Stimulated activated CD8-positive, alpha-beta memory T cell treated with anti-CD3 and anti-CD28 coated beads, Interleukin-15, amount 100 ng/mL, for 24 hours (primary cell): ENCODE results near the gene SOHLH1.

Source experiments
- DNase-seq: peaks from one replicate; pipeline ENCODE4 v3.0.0-alpha.2; 2020; ENCODE audit warnings: low read depth

Gene SOHLH1

DNA sequence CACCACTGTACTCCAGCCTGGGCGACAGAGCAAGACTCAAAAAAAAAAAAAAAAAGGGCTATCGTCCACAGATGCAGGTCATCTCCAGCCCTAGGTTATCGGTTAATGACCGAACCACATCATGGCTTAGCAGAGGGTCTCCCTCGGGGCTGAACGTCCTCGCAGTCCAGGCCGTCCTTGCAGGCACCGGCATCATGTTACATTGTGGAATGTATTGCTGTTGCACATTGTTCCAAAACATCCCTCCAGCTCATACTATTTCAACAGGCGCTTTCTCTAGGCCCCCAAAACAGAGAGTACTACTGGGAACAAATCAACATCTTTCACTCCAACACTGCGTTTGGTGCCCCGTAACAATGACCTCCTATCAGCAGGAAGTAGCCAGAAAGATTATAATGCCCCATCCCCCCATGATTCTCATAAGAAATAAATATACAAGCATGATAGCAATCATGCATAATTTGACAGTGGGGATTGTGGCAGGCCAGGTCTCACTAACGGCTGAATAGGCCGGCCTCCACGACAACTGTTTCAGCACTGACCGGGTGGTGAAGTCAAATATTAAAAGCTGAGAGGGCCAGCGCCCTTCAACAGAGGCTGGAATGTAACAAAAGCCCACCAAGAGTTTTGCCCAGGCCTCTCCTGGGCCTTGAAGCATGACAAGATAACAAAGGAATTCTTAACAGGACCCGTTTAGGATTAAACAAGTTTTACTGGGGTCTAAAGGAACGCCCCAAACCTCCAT is 37.3 kb downstream of the SOHLH1 start:
- no peak for DNase-seq

DNA sequence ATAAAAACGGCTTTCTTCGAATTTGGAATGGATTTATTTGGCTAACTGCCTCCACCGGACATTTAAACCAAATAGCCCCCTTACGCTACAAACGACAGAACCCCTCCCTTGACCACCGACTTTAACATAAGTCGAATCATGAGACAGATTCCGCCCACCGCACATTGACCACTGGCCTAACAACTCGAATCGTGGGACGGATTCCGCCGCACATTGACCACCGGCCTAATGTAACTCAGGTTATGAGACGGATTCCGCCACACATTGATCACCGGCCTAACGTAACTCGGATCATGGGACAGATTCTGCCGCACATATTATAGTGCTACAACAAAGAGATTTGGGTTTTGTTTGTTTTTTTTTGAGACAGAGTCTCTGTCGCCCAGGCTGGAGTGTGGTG is 38.9 kb downstream of the SOHLH1 start:
- no peak for DNase-seq

DNA sequence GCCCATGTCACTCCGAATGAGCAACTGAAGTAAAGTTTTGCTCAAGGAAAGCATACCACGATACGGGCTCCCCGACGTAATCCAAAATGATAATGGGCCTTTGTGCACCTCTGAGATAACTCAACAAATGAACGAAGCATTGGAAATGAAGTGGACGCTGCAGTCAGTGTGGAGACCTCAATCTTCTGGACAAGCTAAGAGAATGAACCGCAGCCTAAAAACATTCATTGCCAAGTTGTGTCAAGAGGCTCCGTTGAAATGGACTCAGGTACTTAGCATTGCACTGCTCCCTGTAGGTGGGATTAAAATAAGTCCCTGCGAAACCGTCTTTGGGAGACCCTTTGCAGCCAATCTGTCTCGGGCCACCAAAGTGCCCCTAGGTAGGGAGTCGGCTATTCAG is 40.0 kb downstream of the SOHLH1 start:
- DNase-seq, result no peak

DNA sequence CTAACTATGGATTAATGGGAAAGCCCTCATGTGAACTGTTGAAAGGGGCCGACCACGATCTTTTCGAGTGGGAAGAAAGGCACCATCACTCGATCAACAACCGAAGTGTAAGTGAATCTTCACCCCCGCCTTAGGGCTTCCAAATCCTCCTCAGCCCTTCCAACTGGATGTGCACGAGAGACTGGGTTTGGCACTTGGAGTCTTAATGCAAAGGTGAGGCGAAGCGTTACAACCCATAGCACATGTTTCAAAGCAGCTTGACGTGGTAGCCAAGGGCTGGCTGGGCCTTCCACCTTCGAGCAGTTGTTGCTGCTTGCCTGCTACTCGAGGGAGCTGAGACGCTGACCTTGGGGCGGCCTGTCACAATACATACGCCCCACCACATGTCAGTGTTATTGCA is 41.9 kb downstream of the SOHLH1 start:
- no peak for DNase-seq

DNA sequence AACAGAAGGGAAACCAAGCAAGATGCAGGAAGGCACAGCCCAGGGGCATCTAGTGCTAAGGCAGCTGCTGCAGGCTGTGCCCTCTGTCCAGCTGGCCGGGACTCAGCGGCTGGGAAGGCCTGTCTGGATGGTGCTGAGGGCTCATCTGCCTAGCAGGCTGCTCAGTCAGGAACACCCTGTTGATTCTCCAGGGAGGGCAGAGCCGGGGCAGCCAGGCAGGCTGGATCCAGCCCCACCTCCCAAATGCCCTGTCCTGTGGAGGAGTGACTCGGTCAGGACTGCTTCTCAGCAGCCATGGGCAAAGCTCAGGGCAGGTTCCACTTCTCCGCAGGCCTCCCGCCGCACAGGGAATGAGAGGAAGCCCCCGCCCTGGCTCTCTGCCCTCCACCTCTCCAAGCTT is 44.0 kb downstream of the SOHLH1 start:
- DNase-seq, result no peak

DNA sequence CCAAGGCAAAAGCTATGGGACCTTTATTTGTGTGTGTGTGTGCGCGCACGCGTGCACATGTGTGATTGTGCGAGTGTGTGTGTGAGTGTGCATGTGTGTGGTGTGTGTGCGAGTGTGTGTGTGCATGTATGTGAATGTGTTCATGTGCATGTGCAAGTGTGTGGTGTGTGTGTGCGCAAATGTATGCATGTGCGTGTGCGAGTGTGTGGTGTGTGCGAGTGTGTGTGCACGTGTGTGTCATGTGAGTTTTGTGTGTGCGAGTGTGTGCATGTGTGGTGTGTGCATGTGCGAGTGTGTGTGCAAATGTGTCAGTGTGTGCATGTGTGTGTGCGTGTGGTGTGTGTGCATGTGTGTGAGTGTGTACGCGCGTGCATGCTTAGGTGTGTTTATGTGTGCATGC is 48.9 kb downstream of the SOHLH1 start:
- no peak for DNase-seq

DNA sequence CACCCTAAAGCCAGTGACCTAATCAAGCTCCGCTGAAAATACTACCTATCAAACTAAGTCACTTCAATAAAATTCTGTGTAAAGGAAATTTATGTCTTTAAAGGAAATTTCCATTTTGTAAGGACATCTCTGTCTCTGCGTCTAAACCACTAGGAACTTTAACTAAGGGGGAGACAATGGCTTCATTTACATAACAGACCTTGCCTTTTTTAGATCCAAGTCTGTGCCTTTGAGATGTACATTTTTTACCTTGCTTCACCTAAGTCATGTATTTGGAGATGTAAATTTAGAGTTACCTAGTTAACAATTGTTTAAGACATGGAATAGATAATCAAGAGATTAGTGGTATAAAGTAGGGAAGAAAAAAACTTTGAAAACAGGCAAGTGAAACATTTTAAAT is 49.8 kb downstream of the SOHLH1 start:
- DNase-seq, result no peak

DNA sequence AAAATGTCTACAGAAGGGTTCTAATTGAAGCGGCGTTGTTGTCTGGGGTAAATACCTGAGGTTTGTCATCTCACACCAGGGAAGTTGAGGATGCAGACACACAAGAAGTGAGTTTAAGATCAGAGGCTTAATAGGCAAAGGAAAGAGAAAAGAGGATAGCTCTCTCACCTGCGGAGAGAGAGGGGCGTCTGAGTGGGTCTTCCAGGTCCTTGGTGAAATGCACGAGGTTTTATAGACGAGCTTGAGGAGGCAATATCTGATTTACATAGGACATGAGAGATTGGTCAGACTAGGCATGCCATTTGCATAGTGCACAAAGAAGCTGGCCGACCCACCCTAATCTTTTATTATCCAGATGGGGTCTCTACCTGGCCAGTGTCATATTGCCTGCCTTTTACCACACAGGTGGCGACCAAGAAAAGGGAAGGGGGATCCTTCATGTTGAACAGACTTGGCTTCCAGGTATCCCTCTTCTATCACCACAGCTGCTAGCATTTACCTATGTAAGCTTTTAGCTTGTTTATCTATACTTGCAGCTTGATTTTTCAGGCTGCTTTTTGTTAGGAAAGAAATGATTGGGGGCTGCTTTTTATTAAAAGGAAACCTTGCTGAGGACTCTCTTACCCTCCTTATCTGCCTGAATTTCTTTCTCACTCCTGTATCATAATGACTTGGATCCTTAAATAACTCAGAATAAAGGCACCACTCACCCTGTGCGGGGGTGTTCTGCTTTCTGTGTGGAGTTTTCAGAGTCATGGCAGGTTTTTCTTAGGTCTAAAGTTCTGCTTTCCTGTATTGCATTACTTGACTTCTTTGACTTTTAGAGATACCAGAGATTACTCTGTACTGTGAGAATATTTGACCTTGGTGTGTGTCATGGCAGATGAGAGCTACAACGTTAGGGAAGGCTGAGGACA is 50.5 kb downstream of the SOHLH1 start:
- DNase-seq, result no peak

DNA sequence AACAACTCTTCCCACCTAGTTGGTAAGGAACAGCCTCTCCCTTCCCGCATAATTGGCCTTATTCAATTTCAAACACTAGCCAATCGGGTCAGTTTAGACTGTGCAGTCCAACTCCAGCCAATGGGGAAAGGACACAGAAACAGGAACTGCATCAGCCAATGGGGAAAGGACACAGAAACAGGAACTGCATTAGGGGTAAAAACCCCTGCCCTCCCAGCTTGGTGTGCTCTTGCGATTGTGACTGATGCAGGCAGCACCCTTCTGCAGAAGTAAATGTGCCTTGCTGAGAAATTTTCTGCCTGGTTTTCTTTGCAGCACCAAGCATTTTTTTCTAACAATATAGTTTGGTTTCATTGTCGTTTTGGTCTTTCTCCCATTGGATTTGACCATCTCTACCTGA is 51.4 kb downstream of the SOHLH1 start:
- DNase-seq, result no peak

DNA sequence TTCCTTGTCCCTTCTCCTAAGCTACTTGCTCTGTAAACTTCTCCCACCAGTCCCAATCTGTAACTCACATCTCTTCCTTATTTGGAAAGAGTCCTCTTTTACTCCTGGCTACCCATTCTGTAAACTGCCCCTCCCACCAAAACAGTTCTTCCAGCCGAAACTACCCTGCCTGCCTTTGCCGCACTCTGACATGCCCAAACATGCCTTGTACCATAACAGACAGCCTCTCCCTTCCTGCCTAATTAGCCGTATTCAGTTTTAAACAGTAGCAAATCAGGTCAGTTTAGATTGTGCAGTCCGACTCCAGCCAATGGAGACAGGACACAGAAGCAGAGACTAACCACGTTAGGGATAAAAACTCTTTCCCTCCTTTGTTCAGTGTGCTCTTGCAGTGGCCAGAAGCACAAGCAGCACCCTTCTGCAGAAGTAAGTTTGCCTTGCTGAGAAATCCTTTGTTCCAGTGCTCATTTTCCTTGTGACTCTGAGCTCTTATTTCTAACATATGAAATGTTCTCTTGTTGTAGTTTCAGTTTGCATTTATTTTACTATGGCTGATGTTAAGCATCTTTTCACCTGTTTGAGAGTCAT is 54.6 kb downstream of the SOHLH1 start:
- DNase-seq, result no peak
